Measurements from ENCODE around the gene PEX26.
"Not testable (repeated sequence)": the region's sequence is repeated elsewhere in the genome, so short reads cannot be mapped to it uniquely, and the experiment has no call there.

Gene PEX26

GRCh38 chr22:18071968-18072310 is 5.9 kb upstream of the PEX26 start:
- no peak for DNase-seq

GRCh38 chr22:18073467-18073866 is 4.3 kb upstream of the PEX26 start:
- DNase-seq: no peak

GRCh38 chr22:18073927-18074326 is 3.9 kb upstream of the PEX26 start:
- DNase-seq: not testable (repeated sequence)

GRCh38 chr22:18075101-18075719 is 2.6 kb upstream of the PEX26 start:
- no peak for DNase-seq

GRCh38 chr22:18075720-18076497 is 1.9 kb upstream of the PEX26 start:
- peak; percentile 72 for DNase-seq

GRCh38 chr22:18077087-18077638 is 627 bp upstream of the PEX26 start:
- no peak for DNase-seq

GRCh38 chr22:18078329-18079041 is 695 bp downstream of the PEX26 start:
- DNase-seq: peak; percentile 23

- no peak for DNase-seq
Measured at GRCh38 chr22:18079706-18080233, 2.0 kb downstream of the PEX26 start.

- no peak for DNase-seq
Measured at GRCh38 chr22:18081416-18081815, 3.6 kb downstream of the PEX26 start.

GRCh38 chr22:18082467-18082866 is 4.7 kb downstream of the PEX26 start:
- no peak for DNase-seq

- DNase-seq: no peak
Measured at GRCh38 chr22:18083406-18083805, 5.6 kb downstream of the PEX26 start.

- DNase-seq: no peak
Measured at GRCh38 chr22:18085188-18085587, 7.4 kb downstream of the PEX26 start.

- DNase-seq: no peak
Measured at GRCh38 chr22:18087350-18087855, 9.6 kb downstream of the PEX26 start.

- DNase-seq: no peak
Measured at GRCh38 chr22:18088825-18089568, 11.2 kb downstream of the PEX26 start.

- no peak for DNase-seq
Measured at GRCh38 chr22:18090286-18090685, 12.5 kb downstream of the PEX26 start.

- DNase-seq: no peak
Measured at GRCh38 chr22:18091478-18091877, 13.7 kb downstream of the PEX26 start.

GRCh38 chr22:18091916-18092526 is 14.2 kb downstream of the PEX26 start:
- DNase-seq: no peak

- no peak for DNase-seq
Measured at GRCh38 chr22:18093661-18094060, 15.9 kb downstream of the PEX26 start.

GRCh38 chr22:18095101-18095805 is 17.5 kb downstream of the PEX26 start:
- no peak for DNase-seq

- no peak for DNase-seq
Measured at GRCh38 chr22:18096823-18097222, 19.0 kb downstream of the PEX26 start.

GRCh38 chr22:18100781-18101180 is 23.0 kb downstream of the PEX26 start:
- no peak for DNase-seq
